HG03280 (cell line): ENCODE data around the gene RAB31.
"Not testable (repeated sequence)": the region's sequence is repeated elsewhere in the genome, so short reads cannot be mapped to it uniquely, and the experiment has no call there.

Source experiments
- ATAC-seq: cut with Tn5 transposase; IDR thresholded peaks from one replicate; pipeline ENCODE4 v1.9.1; 2021; ENCODE audit warnings: mild to moderate bottlenecking, moderate library complexity; ENCODE audit not compliant: unreplicated experiment

The RAB31 gene

DNA sequence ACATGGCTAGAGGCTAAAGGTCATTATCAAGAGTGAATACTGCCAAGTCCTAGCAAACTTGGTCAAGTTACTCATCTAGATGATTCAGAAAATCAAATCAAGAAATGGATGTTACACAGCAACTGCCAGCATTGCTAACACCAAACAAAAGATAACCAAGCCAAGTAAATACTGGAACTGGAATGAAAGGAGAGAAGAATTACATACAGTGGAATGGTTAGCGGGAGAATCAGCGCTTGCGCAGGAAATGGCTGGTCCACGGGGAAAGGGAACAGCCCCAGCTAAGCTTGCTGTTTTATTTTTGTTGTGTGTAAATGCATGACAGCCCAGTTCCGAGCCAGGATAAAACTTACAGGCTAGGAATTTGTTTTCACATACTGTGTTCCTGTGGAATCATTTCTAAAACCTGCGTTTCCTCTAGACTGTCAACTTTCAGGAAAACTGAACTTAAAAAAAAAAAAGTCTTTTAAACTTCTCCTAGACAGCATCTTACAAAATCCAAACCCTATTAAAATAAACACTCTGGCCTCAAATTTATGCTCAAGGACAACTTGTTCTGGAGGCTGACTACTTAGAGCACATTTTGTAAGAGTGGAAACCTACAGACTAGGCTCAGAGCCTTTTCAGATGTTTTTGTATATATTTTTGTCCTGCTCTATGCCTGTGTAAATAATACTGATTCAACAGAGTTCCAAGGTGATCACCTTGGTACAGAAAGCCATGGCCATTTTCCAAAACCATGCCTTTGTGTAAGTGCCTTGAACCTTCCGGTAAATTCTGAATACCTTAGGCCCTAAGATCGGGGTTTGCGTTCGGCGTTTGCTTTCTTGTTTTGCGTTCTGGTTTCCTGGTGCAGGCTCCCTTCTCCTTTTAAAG lies 146.9 kb downstream of the RAB31 start:
- ATAC-seq, result no peak

DNA sequence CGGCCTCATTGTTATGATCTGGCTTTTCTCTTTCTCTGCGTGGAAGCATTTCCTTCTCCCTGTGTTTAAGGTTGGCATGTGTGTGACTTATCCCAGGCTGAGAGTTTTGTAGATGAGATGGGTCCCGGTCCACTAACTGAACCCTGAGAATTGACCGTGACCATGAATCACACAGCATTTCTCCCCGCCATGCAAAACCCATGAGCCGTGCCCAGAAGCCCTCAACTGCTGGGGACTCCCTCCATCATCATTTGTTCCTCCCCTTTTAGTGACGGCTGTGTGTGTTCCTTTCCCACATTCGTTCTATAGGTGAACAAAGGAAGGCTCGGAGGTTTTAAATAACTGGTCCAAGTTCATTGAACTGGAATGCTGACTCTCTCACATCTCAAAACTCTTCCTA lies 147.6 kb downstream of the RAB31 start:
- ATAC-seq, result no peak

DNA sequence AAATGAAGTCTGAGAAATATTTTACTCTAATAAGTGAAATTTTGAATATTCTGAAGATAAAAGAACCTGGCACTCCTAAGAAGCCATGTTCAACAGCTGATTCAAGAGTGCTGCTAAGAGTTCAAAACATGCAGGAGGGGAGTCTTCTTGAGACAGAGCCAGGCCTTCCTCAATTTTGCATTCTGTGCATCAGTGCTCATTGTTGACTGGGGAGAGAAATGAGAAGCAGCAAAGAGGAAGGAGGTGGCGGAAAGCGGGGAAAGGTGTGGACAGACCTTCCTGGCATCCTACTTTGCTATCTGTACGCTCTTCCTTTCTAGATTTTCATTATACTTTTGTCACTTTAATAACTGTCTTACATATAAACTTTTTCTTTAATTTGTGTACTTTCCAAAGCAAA lies 148.0 kb downstream of the RAB31 start:
- no peak for ATAC-seq

DNA sequence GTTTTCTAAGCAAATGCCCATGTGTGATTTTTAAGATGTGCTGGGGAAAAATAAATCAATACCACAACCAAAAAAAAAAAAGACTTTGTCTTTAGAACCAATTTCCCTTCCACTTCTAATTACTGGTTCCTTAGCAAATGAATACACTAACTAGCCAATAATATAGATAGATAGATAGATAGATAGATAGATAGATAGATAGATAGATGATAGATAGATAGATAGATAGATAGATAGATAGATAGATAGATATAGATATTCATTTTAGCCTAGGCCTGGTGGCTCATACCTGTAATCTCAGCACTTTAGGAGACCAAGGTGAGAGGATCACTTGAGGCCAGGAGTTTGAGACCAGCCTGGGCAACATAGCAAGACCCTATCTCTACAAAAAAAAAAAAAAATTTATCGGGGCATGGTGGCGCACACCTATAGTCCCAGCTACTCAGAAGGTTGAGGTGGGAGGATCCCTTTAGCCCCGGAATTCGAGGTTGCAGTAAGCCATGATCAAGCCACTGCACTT lies 149.4 kb downstream of the RAB31 start:
- ATAC-seq, result not testable (repeated sequence)

DNA sequence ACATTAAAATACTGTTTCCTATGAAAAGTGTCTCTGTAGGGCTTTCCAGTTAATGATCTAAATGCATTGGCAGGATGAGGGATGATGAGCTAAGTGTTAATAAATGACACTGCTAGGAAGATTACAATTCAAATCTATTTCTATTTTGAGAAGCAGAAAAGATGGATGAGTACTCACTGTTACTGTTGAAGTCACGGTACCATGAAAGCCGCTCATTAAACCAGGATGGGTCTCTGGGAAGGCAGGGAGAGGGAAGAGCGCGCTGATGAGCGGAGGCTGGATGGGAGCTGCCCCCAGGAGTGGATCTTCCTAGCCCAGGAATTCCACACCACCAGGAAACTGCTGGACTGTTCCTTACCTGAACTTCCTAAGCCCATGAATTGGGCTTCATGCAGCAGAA lies 150.5 kb downstream of the RAB31 start:
- ATAC-seq, result no peak

DNA sequence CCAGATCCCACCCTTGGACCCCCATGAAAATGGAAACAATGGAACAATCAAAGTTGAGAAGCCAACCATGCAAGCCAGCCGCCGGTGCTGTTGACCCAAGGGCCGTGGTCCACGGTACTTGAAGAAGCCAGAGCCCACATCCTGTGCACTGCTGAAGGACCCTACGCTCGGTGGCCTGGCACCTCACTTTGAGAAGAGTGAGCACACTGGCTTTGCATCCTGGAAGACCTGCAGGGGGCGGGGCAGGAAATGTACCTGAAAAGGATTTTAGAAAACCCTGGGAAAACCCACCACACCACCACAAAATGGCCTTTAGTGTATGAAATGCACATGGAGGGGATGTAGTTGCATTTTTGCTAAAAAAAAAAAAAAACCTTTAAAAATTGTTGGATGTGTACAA lies 151.1 kb downstream of the RAB31 start:
- ATAC-seq, result no peak

DNA sequence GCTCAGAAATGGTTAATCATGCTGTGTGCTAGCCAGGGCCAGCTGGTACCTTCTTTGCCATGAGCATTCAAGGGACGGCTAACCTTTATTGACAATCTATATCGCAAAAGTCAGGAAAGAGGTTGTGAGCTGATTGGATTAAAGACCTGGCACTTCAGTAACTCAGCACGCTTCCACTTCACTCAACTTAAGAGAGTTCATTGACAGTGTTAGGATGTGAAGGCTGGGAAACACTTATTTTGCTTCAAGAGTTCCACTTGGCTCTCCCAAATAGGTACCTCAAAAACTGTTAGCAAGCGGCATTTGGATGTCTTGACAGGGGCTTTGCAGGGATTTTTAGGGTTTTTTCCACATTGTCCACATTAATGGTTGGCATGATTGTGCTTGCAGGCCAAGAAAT lies 152.6 kb downstream of the RAB31 start:
- no peak for ATAC-seq

DNA sequence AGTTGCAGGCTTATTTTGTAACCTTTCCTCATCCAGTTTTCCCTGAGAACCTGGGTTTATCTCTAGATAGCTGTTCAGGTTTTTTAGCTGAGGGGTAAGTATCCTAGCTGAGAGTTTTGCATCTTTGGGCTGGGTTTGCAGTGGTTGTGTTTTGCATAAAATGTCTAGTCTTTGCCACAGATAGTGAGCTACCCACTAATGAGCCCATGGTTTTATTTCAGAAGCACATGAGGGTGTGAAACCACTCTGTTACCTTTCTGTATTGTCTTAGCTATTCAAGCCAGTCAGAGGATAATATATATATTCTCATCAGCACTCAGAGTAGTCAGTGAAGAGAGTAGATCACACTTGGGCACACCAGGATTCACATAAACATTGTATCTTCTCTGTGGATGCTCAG lies 153.1 kb downstream of the RAB31 start:
- ATAC-seq, result peak; percentile 82

DNA sequence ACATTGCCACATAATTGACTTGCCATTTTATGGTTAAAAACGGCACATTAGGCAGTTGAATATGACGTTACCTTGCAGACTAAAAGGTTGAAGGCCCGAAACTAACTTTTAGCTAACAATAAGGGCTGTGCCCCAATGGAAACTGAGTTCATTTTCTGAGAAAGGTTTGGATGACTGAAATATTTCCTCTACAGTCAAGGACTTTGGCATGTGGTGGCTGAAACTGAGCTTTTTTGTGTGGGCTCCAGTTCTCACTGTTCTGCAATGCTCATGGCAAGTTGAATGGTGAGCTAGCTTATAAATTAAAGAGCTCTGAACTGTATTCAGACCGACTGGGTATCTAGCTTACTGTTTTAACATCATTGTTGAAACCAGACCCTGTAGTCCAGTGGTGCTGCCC lies 153.8 kb downstream of the RAB31 start:
- ATAC-seq, result peak; percentile 72

DNA sequence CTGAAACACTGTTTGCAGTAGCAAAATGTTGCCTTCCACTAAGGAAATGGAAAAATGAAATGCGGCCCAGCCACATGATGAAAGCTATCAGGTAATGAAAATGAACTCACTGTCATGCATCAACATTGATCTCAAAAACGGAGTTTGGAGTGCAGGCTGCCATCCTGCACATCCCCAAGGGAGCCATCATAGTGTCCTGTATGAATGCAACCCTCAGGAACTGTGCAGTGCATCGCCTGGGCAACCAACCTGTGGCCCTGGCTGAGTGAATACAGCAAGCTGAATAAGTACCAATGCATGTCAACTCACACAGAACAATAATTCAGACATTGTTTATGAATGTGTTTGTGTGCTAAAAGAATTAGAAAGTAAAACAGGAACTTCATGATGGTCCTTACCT lies 154.6 kb downstream of the RAB31 start:
- ATAC-seq, result no peak

DNA sequence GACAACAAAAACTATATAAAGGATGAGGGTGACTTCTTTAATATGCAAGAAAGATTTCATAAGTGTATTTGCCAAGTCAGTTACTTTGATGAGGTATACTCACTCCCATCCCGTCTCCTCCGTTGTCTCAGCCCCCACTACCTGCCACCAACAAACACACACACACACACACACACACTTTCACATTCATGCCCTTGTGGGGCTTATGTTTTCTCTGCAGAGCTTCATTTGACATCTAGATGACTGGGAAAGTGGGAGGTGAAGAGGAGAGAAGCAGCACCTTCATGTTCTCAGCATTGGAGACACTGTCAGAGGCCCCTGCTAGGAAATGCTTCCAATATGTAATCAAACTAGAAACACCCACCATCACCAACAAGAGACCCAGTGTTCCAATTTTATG lies 155.2 kb downstream of the RAB31 start:
- ATAC-seq, result no peak

DNA sequence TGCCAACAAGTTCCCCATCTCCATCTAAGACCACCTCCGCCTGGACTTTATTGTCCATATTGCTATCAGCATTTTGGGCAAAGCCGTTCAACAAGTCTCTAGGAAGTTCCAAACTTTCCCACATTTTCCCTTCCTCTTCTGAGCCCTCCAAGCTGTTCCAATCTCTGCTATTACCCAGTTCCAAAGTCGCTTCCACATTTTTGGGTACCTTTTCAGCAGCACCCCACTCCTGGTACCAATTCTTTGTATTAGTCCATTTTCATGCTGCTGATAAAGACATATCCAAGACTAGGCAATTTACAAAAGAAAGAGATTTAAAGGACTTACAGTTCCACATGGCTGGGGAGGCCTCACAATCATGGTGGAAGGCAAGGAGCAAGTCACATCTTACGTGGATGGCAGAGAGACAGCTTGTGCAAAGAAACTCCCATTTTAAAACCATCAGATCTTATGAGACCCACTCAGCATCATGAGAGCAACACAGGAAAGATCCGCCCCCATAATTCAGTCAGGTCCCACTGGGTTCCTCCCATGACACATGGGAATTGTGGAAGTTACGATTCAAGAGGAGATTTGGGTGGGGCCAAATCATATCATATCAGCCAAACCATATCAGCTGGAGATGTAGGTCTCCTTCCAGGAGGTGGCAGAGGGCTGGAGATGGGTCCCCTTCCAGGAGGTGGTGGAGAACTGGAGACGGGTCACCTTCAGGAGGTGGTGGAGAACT lies 157.8 kb downstream of the RAB31 start:
- ATAC-seq, result no peak

DNA sequence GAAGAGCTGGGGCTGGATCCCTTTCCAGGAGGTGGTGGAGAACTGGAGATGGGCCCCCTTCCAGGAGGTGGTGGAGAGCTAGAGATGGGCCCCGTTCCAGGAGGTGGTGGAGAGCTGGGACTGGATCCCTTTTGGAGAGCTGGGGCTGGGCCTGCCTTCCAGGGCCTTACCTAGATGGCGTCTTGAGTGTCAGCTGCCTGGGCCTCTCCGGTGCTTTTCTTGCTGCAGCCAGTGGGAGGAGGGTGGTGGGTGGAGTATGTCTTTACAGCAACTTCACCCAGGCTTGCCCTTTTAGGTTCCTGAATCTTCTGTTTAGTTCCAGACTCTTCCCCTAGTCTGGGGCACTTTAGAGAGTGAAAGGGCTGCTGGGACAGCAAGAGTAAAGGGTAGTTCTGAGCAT lies 158.5 kb downstream of the RAB31 start:
- ATAC-seq, result no peak

DNA sequence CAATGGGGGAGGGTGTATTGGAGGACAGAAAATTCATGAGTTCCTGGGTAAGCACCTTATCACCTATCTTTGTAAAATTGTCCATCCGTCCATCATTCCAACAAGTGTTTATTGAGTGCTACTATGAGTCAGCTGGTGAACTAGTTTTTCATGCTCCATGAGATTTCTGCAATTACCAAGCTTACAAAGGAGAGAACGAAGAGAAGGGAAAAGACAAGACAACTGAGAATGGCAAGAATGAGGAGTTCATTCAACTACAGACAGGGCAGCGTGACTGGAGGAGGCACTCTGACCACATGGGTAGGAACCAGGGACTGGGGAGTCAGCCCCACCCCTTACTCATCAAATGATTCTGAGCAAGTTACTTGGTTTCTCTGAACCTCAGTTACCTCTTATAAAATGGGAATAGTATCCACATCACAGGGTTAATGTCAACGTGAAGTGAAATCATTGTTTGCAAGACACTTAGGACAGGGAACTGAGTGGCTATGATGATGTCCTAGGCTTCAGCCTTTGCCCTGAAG lies 159.0 kb downstream of the RAB31 start:
- ATAC-seq, result no peak

DNA sequence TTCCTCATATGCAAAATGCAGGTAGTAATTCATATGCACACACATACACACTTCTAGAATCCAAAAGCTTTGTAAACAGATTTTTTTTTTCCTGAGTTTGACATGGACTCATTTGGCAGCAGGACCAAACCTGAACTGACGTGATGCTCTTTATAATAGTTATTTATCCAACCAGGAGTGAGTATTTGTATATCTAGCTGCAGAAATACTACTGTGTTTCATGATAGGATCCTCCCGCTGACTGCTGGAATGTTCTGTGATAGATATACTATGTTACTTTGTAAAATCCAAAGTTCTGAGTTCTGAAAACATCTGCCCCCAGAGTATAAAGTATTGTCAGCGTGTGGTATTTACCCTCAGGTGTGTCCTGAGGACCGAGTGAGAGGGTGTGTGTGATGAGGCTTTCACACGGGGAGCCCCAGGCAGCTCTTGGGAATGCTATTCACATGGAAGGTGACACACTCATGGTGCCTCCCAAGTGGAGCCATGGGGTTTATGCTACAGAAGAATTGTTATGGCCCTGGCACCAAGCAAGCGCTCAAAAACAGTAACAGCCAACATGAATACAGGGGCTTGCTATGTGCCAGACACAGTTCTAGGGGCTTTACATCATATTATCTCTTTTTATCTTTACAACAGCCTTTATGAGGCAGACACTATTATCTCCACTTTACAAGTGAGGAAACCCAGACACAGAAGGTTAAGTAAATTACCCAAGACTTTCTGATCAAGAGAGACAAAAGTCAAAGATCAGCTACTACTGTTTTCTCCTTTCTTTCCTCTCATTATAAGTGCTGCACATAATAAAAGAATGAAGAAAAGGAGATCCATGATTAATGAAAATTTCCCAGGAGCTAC lies 161.0 kb downstream of the RAB31 start:
- ATAC-seq, result no peak

DNA sequence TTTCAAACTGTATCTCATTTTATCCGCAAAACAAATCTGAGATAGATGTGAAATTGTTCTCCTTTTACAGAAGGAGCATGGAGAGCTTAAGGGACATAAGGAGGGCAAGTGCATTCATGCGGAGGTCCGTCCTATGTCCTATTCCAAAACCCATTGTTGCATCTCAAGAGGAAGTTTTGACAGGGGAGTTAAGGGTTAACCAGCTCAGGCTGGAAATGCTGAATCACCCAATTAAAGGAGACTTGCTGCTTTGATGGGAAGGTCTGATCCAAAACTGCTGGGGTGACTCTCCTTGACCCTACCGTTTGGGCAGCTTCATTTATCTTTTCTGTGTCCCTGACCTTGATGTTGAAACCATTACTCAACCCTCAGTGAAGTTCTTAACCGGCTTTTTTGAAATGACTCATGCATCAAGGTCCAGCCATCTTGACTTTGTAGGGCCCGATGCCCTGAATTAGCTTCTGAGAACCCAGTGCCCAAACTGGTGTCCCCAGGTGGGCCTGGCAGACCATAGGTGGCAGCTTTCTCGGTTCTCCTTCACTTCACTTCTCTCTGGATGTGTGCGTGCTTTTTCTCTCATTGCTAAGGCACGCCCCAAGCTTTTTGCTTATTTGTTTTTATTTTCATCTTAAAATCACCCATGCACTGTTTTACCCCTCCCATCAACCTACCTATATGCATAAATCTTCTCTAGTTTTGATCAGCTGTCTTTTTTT lies 161.8 kb downstream of the RAB31 start:
- ATAC-seq, result peak; percentile 65

DNA sequence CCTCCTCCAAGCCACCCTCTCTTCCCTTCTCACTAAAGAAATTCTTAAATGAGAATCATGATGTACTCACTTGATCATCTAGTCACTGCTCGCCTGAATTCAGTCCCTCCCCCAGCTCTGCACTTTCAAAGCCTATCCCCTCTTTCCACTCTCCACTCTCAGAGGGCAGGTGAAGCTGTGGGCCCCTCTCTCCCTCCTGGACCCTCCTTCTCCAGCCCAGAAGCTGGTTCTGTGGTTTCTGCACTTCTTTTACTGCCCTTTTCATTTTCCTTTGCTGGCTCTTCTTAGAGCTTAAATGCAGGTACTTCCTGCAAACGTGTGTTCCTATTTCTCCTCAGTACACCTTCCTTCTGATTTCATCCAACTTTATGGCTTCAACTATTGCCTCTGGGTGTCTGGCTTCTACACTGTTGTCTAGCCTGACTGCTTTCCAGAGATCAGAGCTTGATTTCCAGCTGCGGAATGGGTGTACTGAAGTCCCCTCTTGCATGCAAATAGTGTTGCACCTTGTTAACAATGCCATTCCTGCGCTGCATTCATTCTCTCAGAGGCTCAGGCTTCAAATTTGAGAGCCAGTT lies 162.4 kb downstream of the RAB31 start:
- no peak for ATAC-seq

DNA sequence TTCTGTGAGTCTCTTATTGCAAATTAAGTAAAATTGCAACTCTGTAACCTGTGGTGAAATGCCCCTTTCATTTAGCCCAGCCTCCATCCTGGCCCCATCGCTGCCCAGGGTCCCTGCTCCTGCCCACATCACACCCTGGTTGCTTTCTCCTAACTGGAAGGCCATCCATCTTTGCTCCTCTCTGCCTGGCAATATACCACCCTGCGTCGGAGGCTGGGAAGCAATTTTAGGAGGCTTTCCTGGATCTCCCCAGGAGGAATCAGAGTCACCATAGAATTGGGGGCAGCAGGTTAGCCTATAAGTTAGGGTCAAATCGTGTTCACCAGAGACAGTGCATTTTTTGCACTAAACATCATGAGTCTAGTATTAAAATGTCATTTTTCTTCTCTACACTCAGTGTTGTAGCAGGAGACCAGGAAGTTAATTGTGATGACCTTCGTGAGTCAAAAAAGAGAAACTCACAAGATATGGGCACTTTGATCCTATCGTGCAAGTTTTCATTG lies 163.2 kb downstream of the RAB31 start:
- ATAC-seq, result no peak

DNA sequence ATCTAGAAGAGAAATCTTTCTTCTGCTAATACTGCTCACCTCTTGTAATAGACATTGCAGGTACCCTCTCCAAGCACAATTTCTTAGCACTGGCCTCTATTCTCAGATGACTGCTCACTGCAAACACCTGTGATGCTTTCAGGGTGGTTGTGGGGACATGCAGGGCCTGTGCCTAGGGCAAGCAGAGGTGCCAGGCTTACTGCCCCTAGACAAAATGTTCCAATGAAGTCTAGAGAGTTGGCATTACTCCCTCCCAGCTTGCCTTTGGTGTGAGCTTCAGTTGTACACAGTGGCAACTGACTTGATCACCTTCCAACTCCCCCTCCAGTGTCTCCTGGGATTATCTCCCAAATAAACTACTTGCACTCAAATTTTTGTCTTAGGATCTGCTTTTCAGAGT lies 164.7 kb downstream of the RAB31 start:
- ATAC-seq, result no peak

DNA sequence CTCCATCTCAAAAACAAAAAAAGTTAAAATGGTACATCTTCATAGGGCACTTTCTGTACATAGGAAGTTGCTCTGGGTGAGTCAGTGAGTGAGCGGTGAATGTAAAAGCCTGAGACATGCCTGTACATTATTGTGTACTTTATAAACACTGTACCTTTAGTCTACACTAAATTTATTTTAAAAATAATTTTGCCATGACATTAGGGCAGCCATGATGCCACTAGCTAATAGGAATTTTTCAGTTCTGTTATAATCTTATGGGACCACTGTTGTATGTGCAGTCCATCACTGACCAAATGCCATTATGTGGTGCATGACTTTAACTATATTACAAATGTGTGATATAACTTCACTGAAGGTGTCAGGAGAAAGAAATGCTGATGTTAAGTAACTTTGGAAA lies 166.6 kb downstream of the RAB31 start:
- ATAC-seq, result no peak
